Measurements from ENCODE around the gene CRYAB.
A peak's percentile ranks its signal among the peaks of the same experiment; 100 is the strongest.

- TF ChIP-seq, protein P1, sequence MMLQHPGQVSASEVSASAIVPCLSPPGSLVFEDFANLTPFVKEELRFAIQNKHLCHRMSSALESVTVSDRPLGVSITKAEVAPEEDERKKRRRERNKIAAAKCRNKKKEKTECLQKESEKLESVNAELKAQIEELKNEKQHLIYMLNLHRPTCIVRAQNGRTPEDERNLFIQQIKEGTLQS (IDR thresholded peaks at IDR 0.05), result no peak
- TF ChIP-seq SP1 (IDR thresholded peaks at IDR 0.05) (peak; percentile 76), CTCF (IDR thresholded peaks at IDR 0.05; ENCODE audit: low read depth, low read length, missing input control) (no peak)
Observed at GRCh38 chr11:111860257-111860656, 51.3 kb downstream of the CRYAB start.
